Esophagus muscularis mucosa (tissue), 3 donors: ENCODE data around the gene GPRIN2.
"Not testable (repeated sequence)": the region's sequence is repeated elsewhere in the genome, so short reads cannot be mapped to it uniquely, and the experiment has no call there.

ENCODE experiments used
- CTCF ChIP-seq, 3 experiments: fragments of 200-600 bp in 2 of 3; fragments of 450-650 bp in 1 of 3; sonication (generic) in 2 of 3; IDR thresholded peaks; one replicate each; pipeline ENCODE4 v1.5.1; 2017 to 2019; ENCODE audit warnings: antibody characterized with exemption in 3 of 3, mild to moderate bottlenecking in 2 of 3, moderate library complexity in 1 of 3
- EP300 ChIP-seq: sonication (generic); formaldehyde crosslinking; IDR thresholded peaks from one replicate; pipeline ENCODE4 v1.6.1; 2017; ENCODE audit warnings: antibody characterized with exemption

DNA sequence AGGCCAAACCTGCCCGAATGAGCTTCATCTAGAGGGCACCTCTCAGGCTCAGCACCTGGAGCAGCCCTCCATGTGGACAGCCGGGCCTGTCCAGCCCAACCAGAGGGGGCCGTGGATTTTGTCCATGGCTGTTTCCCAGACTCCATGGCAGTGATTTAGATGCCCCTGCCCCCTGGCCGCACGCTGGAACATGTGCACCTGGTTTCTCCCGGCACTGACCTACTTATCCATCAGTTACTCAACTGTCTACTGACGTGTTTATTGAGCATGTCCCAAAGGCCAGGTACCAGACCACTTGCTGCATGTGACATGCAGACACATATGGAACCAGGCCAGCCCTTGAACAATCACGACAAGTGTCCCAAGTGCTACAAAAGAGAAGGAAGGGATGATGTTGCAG is 43.1 kb downstream of the GPRIN2 start:
- not testable (repeated sequence) for TF ChIP-seq EP300; CTCF (IDR thresholded peaks at IDR 0.05)
